T-helper 2 cell treated with Interferon-gamma antibody and Interleukin-4, amounts not matched to agents 5 μg/mL and 100 μg/mL, for 36 hours (primary cell): ENCODE measurements around the gene C6orf89.
"Not testable (repeated sequence)": the region's sequence is repeated elsewhere in the genome, so short reads cannot be mapped to it uniquely, and the experiment has no call there.

Experiments used
- DNase-seq: peaks from one replicate; pipeline ENCODE4 v3.0.0; 2021; ENCODE audit warnings: low spot score
- H3K27ac Mint-ChIP-seq: one replicate; pipeline ENCODE4 v1.8.0; 2021; ENCODE audit warnings: mild to moderate bottlenecking, mixed read lengths
- H3K27me3 Mint-ChIP-seq: one replicate; pipeline ENCODE4 v1.8.0; 2021; ENCODE audit warnings: low read depth, mixed read lengths
- H3K36me3 Mint-ChIP-seq: one replicate; pipeline ENCODE4 v1.8.0; 2021; ENCODE audit warnings: low read depth, mixed read lengths
- H3K4me1 Mint-ChIP-seq: one replicate; pipeline ENCODE4 v1.8.0; 2021; ENCODE audit warnings: low read depth, mixed read lengths
- H3K4me3 Mint-ChIP-seq: one replicate; pipeline ENCODE4 v1.8.0; 2022; ENCODE audit warnings: mild to moderate bottlenecking, moderate library complexity, mixed read lengths
- H3K9me3 Mint-ChIP-seq: one replicate; pipeline ENCODE4 v1.8.0; 2021; ENCODE audit warnings: mixed read lengths

C6orf89 gene

DNA sequence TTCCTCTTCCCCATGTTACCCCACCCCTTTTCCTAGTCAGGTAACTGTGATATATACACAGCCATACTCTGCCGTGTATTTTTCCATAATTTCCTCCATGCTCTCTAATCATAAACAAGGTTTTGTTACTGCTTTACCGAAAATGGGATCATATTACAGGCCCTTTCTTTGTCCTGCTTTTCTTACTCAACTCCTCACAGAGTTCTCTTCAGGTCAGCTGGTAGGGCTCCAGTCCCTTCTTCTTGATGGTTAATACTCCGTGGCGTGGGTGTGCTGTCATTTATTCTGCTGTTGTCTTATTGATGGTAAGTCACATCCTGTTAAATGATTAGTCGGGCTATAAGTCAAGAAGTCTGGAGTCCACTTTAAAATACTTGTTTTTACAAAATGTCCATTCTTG, 43.9 kb downstream of the C6orf89 start:
- no peak for DNase-seq
- no peak overlapping the region for H3K27ac Mint-ChIP-seq
- H3K4me3 Mint-ChIP-seq = no peak overlapping the region

DNA sequence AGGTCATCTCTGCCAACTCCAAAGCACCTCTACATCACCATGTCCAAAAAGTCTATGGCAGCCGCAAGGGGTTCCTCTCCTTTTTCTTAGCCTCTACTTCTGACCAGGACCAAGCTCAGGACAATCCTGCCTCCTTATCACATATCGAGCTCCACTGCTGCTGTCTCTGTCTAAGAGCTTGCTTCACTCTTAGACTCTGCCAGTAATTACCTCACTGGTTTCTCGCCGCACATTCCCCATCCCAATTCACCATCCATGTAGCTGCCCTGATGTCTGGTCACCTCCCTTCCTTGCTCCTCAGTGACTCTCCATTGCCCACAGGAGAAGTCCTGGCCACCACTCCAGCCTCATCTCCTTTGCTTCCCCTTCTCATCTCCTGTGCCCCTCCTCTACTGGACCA, 44.7 kb downstream of the C6orf89 start:
- peaks cover 10% of the 10 kb centered on the region for H3K4me1 Mint-ChIP-seq
- no peak overlapping the region for H3K4me3 Mint-ChIP-seq
- peaks cover 4% of the 10 kb centered on the region for H3K27me3 Mint-ChIP-seq
- peaks cover 5% of the 10 kb centered on the region for H3K36me3 Mint-ChIP-seq
- no peak overlapping the region for H3K27ac Mint-ChIP-seq
- no peak for DNase-seq
- H3K9me3 Mint-ChIP-seq = no peaks in the 10 kb centered on the region

More for the DNA sequence above, 43.9 kb downstream of the C6orf89 start:
- no peaks in the 10 kb centered on the region for H3K27me3 Mint-ChIP-seq
- peaks cover 12% of the 10 kb centered on the region for H3K36me3 Mint-ChIP-seq
- peaks cover 19% of the 10 kb centered on the region for H3K4me1 Mint-ChIP-seq
- H3K9me3 Mint-ChIP-seq = no peaks in the 10 kb centered on the region

GRCh38 chr6:36933102-36933501, 47.4 kb downstream of the C6orf89 start:
- H3K4me1 Mint-ChIP-seq = peaks cover 7% of the 10 kb centered on the region
- H3K9me3 Mint-ChIP-seq = no peaks in the 10 kb centered on the region
- no peak overlapping the region for H3K4me3 Mint-ChIP-seq
- no peak overlapping the region for H3K27ac Mint-ChIP-seq
- peaks cover 4% of the 10 kb centered on the region for H3K27me3 Mint-ChIP-seq
- DNase-seq = no peak
- no peaks in the 10 kb centered on the region for H3K36me3 Mint-ChIP-seq

GRCh38 chr6:36933519-36933918, 47.8 kb downstream of the C6orf89 start:
- H3K36me3 Mint-ChIP-seq = no peaks in the 10 kb centered on the region
- no peak overlapping the region for H3K4me3 Mint-ChIP-seq
- DNase-seq = no peak
- H3K27me3 Mint-ChIP-seq = peaks cover 4% of the 10 kb centered on the region
- H3K27ac Mint-ChIP-seq = no peak overlapping the region
- H3K9me3 Mint-ChIP-seq = no peaks in the 10 kb centered on the region
- peaks cover 7% of the 10 kb centered on the region for H3K4me1 Mint-ChIP-seq

GRCh38 chr6:36934901-36935300, 49.1 kb downstream of the C6orf89 start:
- no peaks in the 10 kb centered on the region for H3K9me3 Mint-ChIP-seq
- peaks cover 6% of the 10 kb centered on the region for H3K27me3 Mint-ChIP-seq
- H3K36me3 Mint-ChIP-seq = no peaks in the 10 kb centered on the region
- H3K4me3 Mint-ChIP-seq = no peak overlapping the region
- H3K4me1 Mint-ChIP-seq = peaks cover 7% of the 10 kb centered on the region
- no peak overlapping the region for H3K27ac Mint-ChIP-seq
- DNase-seq = no peak

- no peak overlapping the region for H3K4me3 Mint-ChIP-seq
- peaks cover 10% of the 10 kb centered on the region for H3K27me3 Mint-ChIP-seq
- no peak for DNase-seq
- H3K9me3 Mint-ChIP-seq = no peaks in the 10 kb centered on the region
- peaks cover 10% of the 10 kb centered on the region for H3K4me1 Mint-ChIP-seq
- H3K36me3 Mint-ChIP-seq = no peaks in the 10 kb centered on the region
- H3K27ac Mint-ChIP-seq = no peak overlapping the region
Observed at GRCh38 chr6:36936824-36937223, 51.1 kb downstream of the C6orf89 start.

- H3K27me3 Mint-ChIP-seq = peaks cover 12% of the 10 kb centered on the region
- no peak for DNase-seq
- H3K9me3 Mint-ChIP-seq = no peaks in the 10 kb centered on the region
- H3K36me3 Mint-ChIP-seq = no peaks in the 10 kb centered on the region
- H3K4me3 Mint-ChIP-seq = no peak overlapping the region
- H3K4me1 Mint-ChIP-seq = peaks cover 10% of the 10 kb centered on the region
- H3K27ac Mint-ChIP-seq = no peak overlapping the region
Observed at GRCh38 chr6:36937896-36938295, 52.1 kb downstream of the C6orf89 start.

DNA sequence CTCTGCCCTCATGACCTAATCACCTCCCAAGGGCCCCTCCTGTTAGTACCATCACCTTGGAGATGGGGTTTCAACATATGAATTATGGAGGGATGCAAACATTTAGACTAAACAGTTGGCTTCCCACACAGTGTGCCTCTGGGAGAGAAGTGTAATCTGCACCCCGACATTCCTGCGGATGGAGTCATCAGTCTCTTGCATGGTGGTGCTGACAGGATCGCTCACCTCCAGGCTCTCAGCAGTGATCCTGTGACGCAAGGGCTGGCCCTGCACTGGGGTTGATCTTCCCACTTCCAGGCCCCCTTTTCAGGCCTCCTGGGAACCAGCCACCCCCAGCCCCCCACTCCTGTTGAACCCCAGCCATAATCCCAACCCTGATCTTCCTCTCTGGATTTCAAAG, 52.8 kb downstream of the C6orf89 start:
- no peaks in the 10 kb centered on the region for H3K9me3 Mint-ChIP-seq
- DNase-seq = no peak
- peaks cover 16% of the 10 kb centered on the region for H3K27me3 Mint-ChIP-seq
- H3K4me3 Mint-ChIP-seq = no peak overlapping the region
- no peaks in the 10 kb centered on the region for H3K36me3 Mint-ChIP-seq
- peaks cover 13% of the 10 kb centered on the region for H3K4me1 Mint-ChIP-seq
- H3K27ac Mint-ChIP-seq = no peak overlapping the region

- H3K27ac Mint-ChIP-seq, H3K9me3 Mint-ChIP-seq, DNase-seq, H3K36me3 Mint-ChIP-seq, H3K4me3 Mint-ChIP-seq: not testable (repeated sequence)
- H3K4me1 Mint-ChIP-seq = peaks cover 11% of the 10 kb centered on the region
- peaks cover 16% of the 10 kb centered on the region for H3K27me3 Mint-ChIP-seq
Observed at GRCh38 chr6:36939005-36939404, 53.3 kb downstream of the C6orf89 start.

DNA sequence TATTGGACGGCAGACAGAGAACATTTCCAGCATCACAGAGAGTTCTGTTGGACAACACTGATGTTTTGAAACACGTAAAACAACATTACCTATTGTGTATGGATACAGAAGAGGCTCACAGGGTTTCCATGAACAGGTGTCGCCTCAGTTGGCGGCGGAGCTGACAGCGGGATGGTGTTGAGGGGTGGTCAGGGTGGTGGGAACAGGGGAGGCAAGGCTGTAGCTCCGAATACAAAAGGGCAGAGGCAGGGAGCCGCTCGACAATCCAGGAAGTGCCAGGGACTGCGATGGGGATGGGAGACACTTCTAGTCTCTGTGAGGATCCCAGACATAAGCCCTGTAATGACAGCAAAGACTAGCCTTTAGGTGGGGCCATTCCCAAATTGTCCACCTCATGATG, 54.3 kb downstream of the C6orf89 start:
- DNase-seq = no peak
- no peaks in the 10 kb centered on the region for H3K9me3 Mint-ChIP-seq
- no peak overlapping the region for H3K27ac Mint-ChIP-seq
- no peak overlapping the region for H3K4me3 Mint-ChIP-seq
- no peaks in the 10 kb centered on the region for H3K36me3 Mint-ChIP-seq
- peaks cover 19% of the 10 kb centered on the region for H3K27me3 Mint-ChIP-seq
- peaks cover 10% of the 10 kb centered on the region for H3K4me1 Mint-ChIP-seq

DNA sequence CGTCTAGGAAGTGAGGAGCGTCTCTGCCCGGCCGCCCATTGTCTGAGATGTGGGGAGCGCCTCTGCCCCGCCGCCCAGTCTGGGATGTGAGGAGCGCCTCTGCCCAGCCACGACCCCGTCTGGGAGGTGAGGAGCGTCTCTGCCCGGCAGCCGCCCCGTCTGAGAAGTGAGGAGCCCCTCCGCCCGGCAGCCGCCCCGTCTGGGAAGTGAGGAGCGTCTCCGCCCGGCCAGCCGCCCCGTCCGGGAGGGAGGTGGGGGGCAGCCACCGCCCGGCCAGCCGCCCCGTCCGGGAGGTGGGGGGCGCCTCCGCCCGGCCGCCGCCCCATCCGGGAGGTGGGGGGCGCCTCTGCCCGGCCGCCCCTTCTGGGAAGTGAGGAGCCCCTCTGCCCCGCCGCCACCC, 55.8 kb downstream of the C6orf89 start:
- not testable (repeated sequence) for H3K4me1 Mint-ChIP-seq, H3K36me3 Mint-ChIP-seq, H3K9me3 Mint-ChIP-seq, H3K4me3 Mint-ChIP-seq, H3K27ac Mint-ChIP-seq, DNase-seq
- peaks cover 19% of the 10 kb centered on the region for H3K27me3 Mint-ChIP-seq

DNA sequence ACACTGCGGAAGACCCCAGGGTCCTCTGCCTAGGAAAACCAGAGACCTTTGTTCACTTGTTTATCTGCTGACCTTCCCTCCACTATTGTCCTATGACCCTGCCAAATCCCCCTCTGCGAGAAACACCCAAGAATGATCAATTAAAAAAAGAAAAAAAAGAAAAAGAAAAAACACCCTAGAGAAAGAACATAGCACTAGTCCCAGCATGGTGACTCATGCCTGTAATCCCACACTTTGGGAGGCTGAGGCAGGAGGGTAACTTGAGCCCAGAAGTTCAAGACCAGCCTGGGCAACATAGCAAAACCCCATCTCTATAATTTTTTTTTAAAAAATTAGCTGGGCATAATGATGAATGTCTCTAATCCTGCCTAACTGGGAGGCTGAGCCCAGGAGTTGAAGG, 56.6 kb downstream of the C6orf89 start:
- not testable (repeated sequence) for DNase-seq, H3K4me3 Mint-ChIP-seq, H3K36me3 Mint-ChIP-seq, H3K27ac Mint-ChIP-seq, H3K9me3 Mint-ChIP-seq
- Mint-ChIP-seq H3K27me3 (peaks cover 19% of the 10 kb centered on the region), H3K4me1 (peaks cover 12% of the 10 kb centered on the region)

- no peak overlapping the region for H3K4me3 Mint-ChIP-seq
Observed at GRCh38 chr6:36944650-36945049, 58.9 kb downstream of the C6orf89 start.

DNA sequence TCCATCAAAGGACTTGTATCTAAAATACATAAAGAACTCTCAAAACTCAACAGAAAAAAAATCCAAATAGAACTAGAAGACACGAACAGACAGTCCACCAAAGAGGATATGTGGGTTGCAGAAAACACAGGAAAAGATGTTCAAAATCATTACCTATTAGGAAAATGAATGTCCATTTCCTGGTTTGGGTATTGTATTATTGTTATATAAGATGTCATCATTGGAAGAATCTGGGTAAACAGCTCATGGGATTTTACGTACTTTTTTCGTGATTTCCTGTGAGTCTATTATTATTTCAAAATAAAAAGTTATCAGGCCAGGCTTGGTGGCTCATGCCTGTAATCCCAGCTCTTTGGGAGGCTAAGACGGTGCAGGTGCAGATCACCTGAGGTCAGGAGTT, 59.5 kb downstream of the C6orf89 start:
- DNase-seq = no peak

More at GRCh38 chr6:36944650-36945049, 58.9 kb downstream of the C6orf89 start:
- Mint-ChIP-seq H3K36me3 (no peaks in the 10 kb centered on the region), H3K27me3 (peaks cover 16% of the 10 kb centered on the region), H3K27ac (no peak overlapping the region), H3K9me3 (no peaks in the 10 kb centered on the region), H3K4me1 (peaks cover 28% of the 10 kb centered on the region)
- DNase-seq = no peak

GRCh38 chr6:36946526-36946925, 60.8 kb downstream of the C6orf89 start:
- Mint-ChIP-seq H3K27ac (no peak overlapping the region), H3K4me3 (no peak overlapping the region), H3K4me1 (peaks cover 29% of the 10 kb centered on the region), H3K9me3 (no peaks in the 10 kb centered on the region), H3K36me3 (no peaks in the 10 kb centered on the region), H3K27me3 (peaks cover 16% of the 10 kb centered on the region)
- no peak for DNase-seq

More for the DNA sequence above, 59.5 kb downstream of the C6orf89 start:
- H3K9me3 Mint-ChIP-seq = no peaks in the 10 kb centered on the region
- no peaks in the 10 kb centered on the region for H3K36me3 Mint-ChIP-seq
- H3K27ac Mint-ChIP-seq = no peak overlapping the region
- peaks cover 18% of the 10 kb centered on the region for H3K27me3 Mint-ChIP-seq
- no peak overlapping the region for H3K4me3 Mint-ChIP-seq
- peaks cover 31% of the 10 kb centered on the region for H3K4me1 Mint-ChIP-seq
